Measurements from ENCODE around the gene BPIFB3. TPM values are rescaled to one million over a fixed set of nuclear protein-coding genes. Genes with fewer than 3 reads are reported as not detected.

Gene BPIFB3
- total RNA-seq, 1 donor from 2014 or later: not detected

DNA sequence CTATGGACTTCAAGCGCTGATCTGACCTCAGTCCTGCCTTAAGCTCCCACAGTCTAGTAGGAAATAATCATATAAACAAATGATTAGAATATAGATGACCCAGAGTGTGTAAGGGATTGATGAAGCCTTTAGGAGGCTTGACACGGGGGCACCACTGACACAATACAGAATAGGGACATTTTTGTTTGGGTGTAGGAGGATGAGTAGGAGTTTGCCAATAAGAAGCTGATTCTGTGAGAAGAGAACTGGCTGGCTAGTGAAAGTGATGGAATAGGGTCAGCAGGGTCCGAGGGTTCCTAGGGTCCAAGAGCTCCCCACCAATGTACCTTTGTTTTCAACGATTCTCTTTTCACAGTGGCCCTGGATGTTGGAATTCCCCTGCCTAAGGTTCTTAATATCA, 18.7 kb downstream of the BPIFB3 start:
- no peaks in the 10 kb centered on the region for H4K20me1 ChIP-seq (ENCODE audit: low read depth)
- no peaks in the 10 kb centered on the region for H3K4me1 ChIP-seq
- H3K4me3 ChIP-seq: no peak overlapping the region
- H3F3A ChIP-seq (ENCODE audit: low read depth): no peaks in the 10 kb centered on the region
- Mint-ChIP-seq H3K27me3 (ENCODE audit: insufficient read depth, low read depth) (no peaks in the 10 kb centered on the region), H3K9me3 (no peaks in the 10 kb centered on the region), H3K36me3 (no peaks in the 10 kb centered on the region), H3K4me3 (no peak overlapping the region), H3K4me1 (no peaks in the 10 kb centered on the region), H3K27ac (no peak overlapping the region)
- H3K27ac ChIP-seq: no peak overlapping the region
- no peak overlapping the region for H2AFZ ChIP-seq (replicated peaks)
- TF ChIP-seq EZH2 (IDR thresholded peaks at IDR 0.05) (no peak), CTCF (IDR thresholded peaks at IDR 0.05) (no peak), EZH2phosphoT487 (IDR thresholded peaks at IDR 0.05) (no peak)
- H3K4me2 ChIP-seq: no peak overlapping the region
- H3K36me3 ChIP-seq: no peaks in the 10 kb centered on the region
- H3K9me3 ChIP-seq (ENCODE audit: low read depth): no peaks in the 10 kb centered on the region
- no peaks in the 10 kb centered on the region for H3K79me2 ChIP-seq (ENCODE audit: low read depth)
- no peaks in the 10 kb centered on the region for H3K27me3 ChIP-seq
- DNase-seq (ENCODE audit: low spot score): no peak
- H3K9ac ChIP-seq: no peak overlapping the region

DNA sequence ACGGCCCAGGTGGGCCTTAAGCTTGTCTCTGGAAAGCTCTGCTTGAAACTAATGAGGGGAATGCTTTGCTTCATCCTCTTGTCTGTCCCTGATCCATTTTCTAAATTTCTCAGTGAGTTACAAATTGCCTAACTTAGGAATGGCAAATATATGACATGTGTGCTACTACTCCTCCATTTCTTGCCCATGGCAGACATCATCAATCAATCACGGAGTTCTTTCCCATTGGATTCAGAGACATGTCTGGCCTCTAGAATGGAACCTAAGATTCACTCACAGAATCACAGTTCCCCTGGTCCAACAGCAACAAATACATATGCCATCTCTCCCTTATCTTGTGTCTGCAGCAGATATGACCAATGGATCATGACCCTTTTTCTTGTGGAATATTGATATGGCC, 19.1 kb downstream of the BPIFB3 start:
- no peaks in the 10 kb centered on the region for H3K9me3 Mint-ChIP-seq
- H3K27ac ChIP-seq: no peak overlapping the region
- H3K4me3 ChIP-seq: no peak overlapping the region
- no peak for DNase-seq (ENCODE audit: low spot score)
- no peak overlapping the region for H3K27ac Mint-ChIP-seq
- no peak overlapping the region for H3K4me2 ChIP-seq
- TF ChIP-seq EZH2 (IDR thresholded peaks at IDR 0.05) (no peak), CTCF (IDR thresholded peaks at IDR 0.05) (no peak), EZH2phosphoT487 (IDR thresholded peaks at IDR 0.05) (no peak)
- no peaks in the 10 kb centered on the region for H3K79me2 ChIP-seq (ENCODE audit: low read depth)
- no peaks in the 10 kb centered on the region for H3K36me3 Mint-ChIP-seq
- H3K27me3 ChIP-seq: no peaks in the 10 kb centered on the region
- H3K9ac ChIP-seq: no peak overlapping the region
- H4K20me1 ChIP-seq (ENCODE audit: low read depth): no peaks in the 10 kb centered on the region
- H3F3A ChIP-seq (ENCODE audit: low read depth): no peaks in the 10 kb centered on the region
- H3K4me3 Mint-ChIP-seq: no peak overlapping the region
- no peaks in the 10 kb centered on the region for H3K36me3 ChIP-seq
- no peaks in the 10 kb centered on the region for H3K4me1 ChIP-seq
- no peak overlapping the region for H2AFZ ChIP-seq (replicated peaks)
- no peaks in the 10 kb centered on the region for H3K9me3 ChIP-seq (ENCODE audit: low read depth)
- H3K4me1 Mint-ChIP-seq: no peaks in the 10 kb centered on the region
- no peaks in the 10 kb centered on the region for H3K27me3 Mint-ChIP-seq (ENCODE audit: insufficient read depth, low read depth)

- Mint-ChIP-seq H3K4me1 (no peaks in the 10 kb centered on the region), H3K27ac (no peak overlapping the region), H3K36me3 (no peaks in the 10 kb centered on the region), H3K4me3 (no peak overlapping the region), H3K27me3 (ENCODE audit: insufficient read depth, low read depth) (peaks cover 3% of the 10 kb centered on the region), H3K9me3 (no peaks in the 10 kb centered on the region)
- Histone ChIP-seq H3K9ac (no peak overlapping the region), H2AFZ (replicated peaks) (no peak overlapping the region), H4K20me1 (ENCODE audit: low read depth) (no peaks in the 10 kb centered on the region), H3K27ac (no peak overlapping the region), H3K79me2 (ENCODE audit: low read depth) (no peaks in the 10 kb centered on the region), H3K4me3 (no peak overlapping the region), H3K9me3 (ENCODE audit: low read depth) (no peaks in the 10 kb centered on the region), H3F3A (ENCODE audit: low read depth) (no peaks in the 10 kb centered on the region), H3K4me1 (no peaks in the 10 kb centered on the region), H3K36me3 (no peaks in the 10 kb centered on the region), H3K27me3 (no peaks in the 10 kb centered on the region), H3K4me2 (no peak overlapping the region)
- DNase-seq (ENCODE audit: low spot score): no peak
- no peak for TF ChIP-seq CTCF (IDR thresholded peaks at IDR 0.05)
These were observed 21.0 kb downstream of the BPIFB3 start for GRCh38 chr20:33074675-33075074.

- no peaks in the 10 kb centered on the region for H3K9me3 Mint-ChIP-seq
These were observed 21.6 kb downstream of the BPIFB3 start for GRCh38 chr20:33075281-33075680.

More at GRCh38 chr20:33075281-33075680, 21.6 kb downstream of the BPIFB3 start:
- Mint-ChIP-seq H3K4me1 (no peaks in the 10 kb centered on the region), H3K36me3 (no peaks in the 10 kb centered on the region), H3K27me3 (ENCODE audit: insufficient read depth, low read depth) (peaks cover 3% of the 10 kb centered on the region), H3K27ac (no peak overlapping the region), H3K4me3 (no peak overlapping the region)
- H3K36me3 ChIP-seq: no peaks in the 10 kb centered on the region
- no peaks in the 10 kb centered on the region for H3K79me2 ChIP-seq (ENCODE audit: low read depth)
- no peaks in the 10 kb centered on the region for H3K9me3 ChIP-seq (ENCODE audit: low read depth)
- H3K27me3 ChIP-seq: no peaks in the 10 kb centered on the region
- H2AFZ ChIP-seq (replicated peaks): no peak overlapping the region
- H3K4me1 ChIP-seq: no peaks in the 10 kb centered on the region
- no peaks in the 10 kb centered on the region for H3F3A ChIP-seq (ENCODE audit: low read depth)
- H4K20me1 ChIP-seq (ENCODE audit: low read depth): no peaks in the 10 kb centered on the region
- no peak for DNase-seq (ENCODE audit: low spot score)
- no peak overlapping the region for H3K27ac ChIP-seq
- no peak overlapping the region for H3K4me3 ChIP-seq
- TF ChIP-seq EZH2phosphoT487 (IDR thresholded peaks at IDR 0.05): no peak
- TF ChIP-seq EZH2 (IDR thresholded peaks at IDR 0.05): no peak
- no peak for TF ChIP-seq CTCF (IDR thresholded peaks at IDR 0.05)
- H3K4me2 ChIP-seq: no peak overlapping the region
- H3K9ac ChIP-seq: no peak overlapping the region

Data from neural progenitor cell (in vitro differentiated cells).